KMS-11 (cell line): ENCODE results near the gene REXO1.

Experiments used
- H2AFZ ChIP-seq: fragments of 200-600 bp; sonication (generic); 2 replicates; pipeline ENCODE4 v1.6.1; 2016; ENCODE audit warnings: antibody characterized with exemption, mixed run types, low read depth
- H3K27ac ChIP-seq: fragments of 200-600 bp; sonication (generic); 2 replicates; pipeline ENCODE4 v1.6.1; 2016; ENCODE audit warnings: mild to moderate bottlenecking, mixed run types
- H3K27me3 ChIP-seq: fragments of 200-600 bp; sonication (generic); 2 replicates; pipeline ENCODE4 v1.6.1; 2017; ENCODE audit warnings: mild to moderate bottlenecking, low read depth, mixed run types, moderate library complexity; ENCODE audit not compliant: insufficient read depth
- H3K36me3 ChIP-seq: fragments of 200-600 bp; sonication (generic); 2 replicates; pipeline ENCODE4 v1.6.1; 2017; ENCODE audit warnings: mild to moderate bottlenecking, mixed run types; ENCODE audit not compliant: insufficient read depth
- H3K4me1 ChIP-seq: fragments of 200-600 bp; sonication (generic); 2 replicates; pipeline ENCODE4 v1.6.1; 2016; ENCODE audit warnings: mild to moderate bottlenecking, low read depth, mixed run types; ENCODE audit not compliant: poor library complexity, severe bottlenecking
- H3K4me2 ChIP-seq: fragments of 200-600 bp; sonication (generic); 2 replicates; pipeline ENCODE4 v1.7.0; 2016; ENCODE audit warnings: mild to moderate bottlenecking, mixed run types
- H3K4me3 ChIP-seq: fragments of 200-600 bp; sonication (generic); IDR thresholded peaks from 2 replicates; pipeline ENCODE4 v1.6.1; 2017; ENCODE audit warnings: low read depth, low read length, mixed read lengths; ENCODE audit not compliant: insufficient read depth
- H3K79me2 ChIP-seq: fragments of 200-600 bp; sonication (generic); 2 replicates; pipeline ENCODE4 v1.6.1; 2016; ENCODE audit warnings: low read depth, mixed run types; ENCODE audit not compliant: insufficient read depth
- H3K9ac ChIP-seq: fragments of 200-600 bp; sonication (generic); 2 replicates; pipeline ENCODE4 v1.6.1; 2016; ENCODE audit warnings: mild to moderate bottlenecking, mixed run types
- H4K20me1 ChIP-seq: fragments of 200-600 bp; sonication (generic); 2 replicates; pipeline ENCODE4 v1.6.1; 2016; ENCODE audit warnings: mild to moderate bottlenecking, mixed run types; ENCODE audit not compliant: insufficient read depth
- CTCF ChIP-seq: fragments of 200-600 bp; sonication (generic); conservative IDR thresholded peaks from 2 replicates; pipeline ENCODE4 v1.6.1; 2017; ENCODE audit warnings: low read depth, mild to moderate bottlenecking, antibody characterized with exemption, low read length, moderate library complexity, mixed read lengths

The REXO1 gene

GRCh38 chr19:1851654-1852580, 3.6 kb upstream of the REXO1 start:
- no peak overlapping the region for H2AFZ ChIP-seq

GRCh38 chr19:1850809-1851653, 2.7 kb upstream of the REXO1 start:
- H3K27me3 ChIP-seq: no peaks in the 10 kb centered on the region
- H3K79me2 ChIP-seq: peaks cover 33% of the 10 kb centered on the region

More at GRCh38 chr19:1851654-1852580, 3.6 kb upstream of the REXO1 start:
- Histone ChIP-seq H3K36me3 (no peaks in the 10 kb centered on the region), H3K4me1 (peaks cover 47% of the 10 kb centered on the region), H3K27me3 (no peaks in the 10 kb centered on the region), H4K20me1 (0 out of 2 replicates have a peak, but pooled peaks cover 5% of the 10 kb centered on the region), H3K4me3 (no peak overlapping the region), H3K4me2 (no peak overlapping the region), H3K9ac (no peak overlapping the region), H3K79me2 (peaks cover 30% of the 10 kb centered on the region), H3K27ac (no peak overlapping the region)
- no peak for TF ChIP-seq CTCF

GRCh38 chr19:1849886-1850398, 1.7 kb upstream of the REXO1 start:
- H3K27ac ChIP-seq: no peak overlapping the region
- H3K4me2 ChIP-seq: no peak overlapping the region
- H4K20me1 ChIP-seq: 0 out of 2 replicates have a peak, but pooled peaks cover 5% of the 10 kb centered on the region
- H3K4me1 ChIP-seq: peaks cover 41% of the 10 kb centered on the region
- no peak for TF ChIP-seq CTCF
- no peaks in the 10 kb centered on the region for H3K27me3 ChIP-seq
- peaks cover 39% of the 10 kb centered on the region for H3K79me2 ChIP-seq
- no peak overlapping the region for H2AFZ ChIP-seq
- H3K9ac ChIP-seq: no peak overlapping the region
- H3K36me3 ChIP-seq: no peaks in the 10 kb centered on the region
- H3K4me3 ChIP-seq: no peak overlapping the region

More at GRCh38 chr19:1850809-1851653, 2.7 kb upstream of the REXO1 start:
- no peaks in the 10 kb centered on the region for H3K36me3 ChIP-seq
- no peak overlapping the region for H3K4me2 ChIP-seq
- H3K4me3 ChIP-seq: no peak overlapping the region
- no peak overlapping the region for H3K27ac ChIP-seq
- no peak overlapping the region for H2AFZ ChIP-seq
- peaks cover 49% of the 10 kb centered on the region for H3K4me1 ChIP-seq
- H3K9ac ChIP-seq: no peak overlapping the region
- no peak for TF ChIP-seq CTCF
- H4K20me1 ChIP-seq: 0 out of 2 replicates have a peak, but pooled peaks cover 5% of the 10 kb centered on the region

GRCh38 chr19:1849132-1849474, 820 bp upstream of the REXO1 start:
- no peak overlapping the region for H3K4me2 ChIP-seq
- no peak overlapping the region; the same call in 1 of the 2 replicates for H3K9ac ChIP-seq
- peaks cover 40% of the 10 kb centered on the region for H3K79me2 ChIP-seq
- H3K36me3 ChIP-seq: no peaks in the 10 kb centered on the region
- no peaks in the 10 kb centered on the region for H3K27me3 ChIP-seq
- no peak overlapping the region for H3K4me3 ChIP-seq
- H2AFZ ChIP-seq: no peak overlapping the region
- H3K4me1 ChIP-seq: peaks cover 32% of the 10 kb centered on the region
- no peak for TF ChIP-seq CTCF
- peak overlapping the region; percentile 97; the same call in 1 of the 2 replicates for H3K27ac ChIP-seq
- H4K20me1 ChIP-seq: 0 out of 2 replicates have a peak, but pooled peaks cover 5% of the 10 kb centered on the region
